H9 (cell line): ENCODE data around the gene ROCK2. TPM values are rescaled to one million over a fixed set of nuclear protein-coding genes. Genes with fewer than 3 reads are reported as not detected.

Source experiments
- DNase-seq: peaks from one replicate; pipeline ENCODE4 v3.0.0-alpha.2; 2017
- H2AFZ ChIP-seq: one replicate; pipeline ENCODE4 v1.6.1; 2013; ENCODE audit warnings: mild to moderate bottlenecking, low read length, control low read depth, moderate library complexity
- H2AK5ac ChIP-seq: 2 replicates; pipeline ENCODE4 v1.6.1; 2013; ENCODE audit warnings: low read length, control low read depth, mixed read lengths; ENCODE audit not compliant: insufficient read length
- H2BK120ac ChIP-seq: one replicate; pipeline ENCODE4 v1.6.1; 2013; ENCODE audit warnings: low read depth, mild to moderate bottlenecking, low read length, control low read depth, inconsistent platforms; ENCODE audit not compliant: poor library complexity, severe bottlenecking
- H2BK12ac ChIP-seq: 2 replicates; pipeline ENCODE4 v1.6.1; 2013; ENCODE audit warnings: low read length, control low read depth, mixed read lengths, low read depth; ENCODE audit not compliant: insufficient read length
- H2BK15ac ChIP-seq: 2 replicates; pipeline ENCODE4 v1.6.1; 2013; ENCODE audit warnings: low read depth, low read length, control low read depth
- H2BK20ac ChIP-seq: one replicate; pipeline ENCODE4 v1.6.1; 2013; ENCODE audit warnings: low read depth, mild to moderate bottlenecking, low read length, control low read depth, inconsistent platforms; ENCODE audit not compliant: poor library complexity, severe bottlenecking
- H2BK5ac ChIP-seq: 2 replicates; pipeline ENCODE4 v1.6.1; 2013; ENCODE audit warnings: low read length, control low read depth, mixed read lengths; ENCODE audit not compliant: insufficient read length
- H3K14ac ChIP-seq: 2 replicates; pipeline ENCODE4 v1.6.1; 2013; ENCODE audit warnings: low read length, control low read depth; ENCODE audit not compliant: insufficient read depth
- H3K18ac ChIP-seq: 2 replicates; pipeline ENCODE4 v1.6.1; 2013; ENCODE audit warnings: low read depth, mild to moderate bottlenecking, mixed read lengths, low read length, control low read depth; ENCODE audit not compliant: insufficient read length
- H3K23ac ChIP-seq: 2 replicates; pipeline ENCODE4 v1.6.1; 2013; ENCODE audit warnings: low read length, control low read depth, mixed read lengths, low read depth; ENCODE audit not compliant: insufficient read length
- H3K23me2 ChIP-seq: 2 replicates; pipeline ENCODE4 v1.6.1; 2013; ENCODE audit warnings: low read depth, mild to moderate bottlenecking, mixed read lengths, low read length, control low read depth; ENCODE audit not compliant: insufficient read length, poor library complexity, severe bottlenecking
- H3K27ac ChIP-seq: 2 replicates; pipeline ENCODE4 v1.5.1; 2013; ENCODE audit warnings: low read length, control low read depth, mixed read lengths, low read depth; ENCODE audit not compliant: insufficient read length
- H3K27me3 ChIP-seq: 2 replicates; pipeline ENCODE4 v1.6.1; 2013; ENCODE audit warnings: low read length, control low read depth, inconsistent platforms; ENCODE audit not compliant: insufficient read depth
- H3K4ac ChIP-seq: 2 replicates; pipeline ENCODE4 v1.6.1; 2013; ENCODE audit warnings: low read depth, mild to moderate bottlenecking, control low read depth, inconsistent platforms, low read length, moderate library complexity
- H3K4me1 ChIP-seq: 2 replicates; pipeline ENCODE4 v1.6.1; 2013; ENCODE audit warnings: low read length, control low read depth, inconsistent platforms; ENCODE audit not compliant: insufficient read depth
- H3K4me2 ChIP-seq: 2 replicates; pipeline ENCODE4 v1.6.1; 2013; ENCODE audit warnings: low read length, control low read depth, mixed read lengths; ENCODE audit not compliant: insufficient read length, insufficient read depth
- H3K56ac ChIP-seq: 2 replicates; pipeline ENCODE4 v1.6.1; 2013; ENCODE audit warnings: low read depth, mild to moderate bottlenecking, mixed read lengths, low read length, control low read depth; ENCODE audit not compliant: insufficient read length
- H3K79me1 ChIP-seq: 2 replicates; pipeline ENCODE4 v1.6.1; 2013; ENCODE audit warnings: low read depth, mild to moderate bottlenecking, moderate library complexity, low read length, control low read depth, inconsistent platforms; ENCODE audit not compliant: insufficient read depth, poor library complexity, severe bottlenecking
- H3K79me2 ChIP-seq: 2 replicates; pipeline ENCODE4 v1.6.1; 2013; ENCODE audit warnings: low read length, control low read depth, inconsistent platforms; ENCODE audit not compliant: insufficient read depth
- H3K9ac ChIP-seq: 2 replicates; pipeline ENCODE4 v1.6.1; 2013; ENCODE audit warnings: low read length, control low read depth, mixed read lengths; ENCODE audit not compliant: insufficient read length; ENCODE audit errors: extremely low read depth
- H3K9me3 ChIP-seq: one replicate; pipeline ENCODE4 v1.6.1; 2013; ENCODE audit warnings: low read depth, low read length, inconsistent platforms; ENCODE audit not compliant: control insufficient read depth
- H3T11ph ChIP-seq: one replicate; pipeline ENCODE4 v1.6.1; 2013; ENCODE audit warnings: mild to moderate bottlenecking, low read length, control low read depth, inconsistent platforms
- H4K20me1 ChIP-seq: one replicate; pipeline ENCODE4 v1.6.1; 2013; ENCODE audit not compliant: control insufficient read depth, insufficient read length, insufficient read depth
- H4K5ac ChIP-seq: 2 replicates; pipeline ENCODE4 v1.6.1; 2013; ENCODE audit warnings: low read depth, mild to moderate bottlenecking, mixed read lengths, low read length, control low read depth; ENCODE audit not compliant: insufficient read length
- H4K8ac ChIP-seq: replicated peaks from 2 replicates; pipeline ENCODE4 v1.6.1; 2013; ENCODE audit warnings: low read length, control low read depth, mixed read lengths, low read depth; ENCODE audit not compliant: insufficient read length
- H4K91ac ChIP-seq: 2 replicates; pipeline ENCODE4 v1.6.1; 2013; ENCODE audit warnings: low read depth, mild to moderate bottlenecking, moderate library complexity, mixed read lengths, low read length, control low read depth; ENCODE audit not compliant: insufficient read length
- H3K27ac Mint-ChIP-seq, 3 experiments: 2 replicates in 2 of 3; 3 replicates in 1 of 3; pipeline ENCODE4 v1.8.0; 2020 to 2021; ENCODE audit warnings: mixed read lengths in 3 of 3, mild to moderate bottlenecking in 1 of 3, moderate library complexity in 1 of 3
- H3K27me3 Mint-ChIP-seq: 2 replicates; pipeline ENCODE4 v1.8.0; 2021; ENCODE audit warnings: low read depth, mild to moderate bottlenecking, moderate library complexity, mixed read lengths
- H3K36me3 Mint-ChIP-seq, 3 experiments: 2 replicates in 2 of 3; 3 replicates in 1 of 3; pipeline ENCODE4 v1.8.0; 2020 to 2021; ENCODE audit warnings: low read depth in 3 of 3, mixed read lengths in 3 of 3; ENCODE audit not compliant: insufficient read depth in 1 of 3
- H3K4me1 Mint-ChIP-seq, 2 experiments: 2 replicates each; pipeline ENCODE4 v1.8.0; 2020; ENCODE audit warnings: mixed read lengths in 2 of 2
- H3K4me3 Mint-ChIP-seq, 2 experiments: 2 replicates in 1 of 2; 3 replicates in 1 of 2; pipeline ENCODE4 v1.8.0; 2020 to 2021; ENCODE audit warnings: mild to moderate bottlenecking in 2 of 2, mixed read lengths in 2 of 2, moderate library complexity in 1 of 2
- H3K9me3 Mint-ChIP-seq, 2 experiments: 2 replicates in 1 of 2; 3 replicates in 1 of 2; pipeline ENCODE4 v1.8.0; 2020; ENCODE audit warnings: mild to moderate bottlenecking in 2 of 2, mixed read lengths in 2 of 2, moderate library complexity in 1 of 2
- CTCF ChIP-seq: fragments of 200-600 bp; sonication (generic); conservative IDR thresholded peaks from 3 replicates; pipeline ENCODE4 v1.8.0; 2021; ENCODE audit warnings: antibody characterized with exemption, mild to moderate bottlenecking
- WGBS: extraction: QIAGEN DNeasy Blood & Tissue Kit; methylation state at CpG from one replicate; pipeline ENCODE4 v1.1.7; 2013; ENCODE audit warnings: missing lambda C conversion rate, low lambda C conversion rate, mixed read lengths; ENCODE audit not compliant: insufficient read length; ENCODE audit errors: extremely low coverage; 5-methylcytosine and 5-hydroxymethylcytosine counted together
- total RNA-seq: library from RNA; stranded (reverse); gene quantifications from 2 replicates; pipeline ENCODE4 v1.2.1, GENCODE V29; 2021

Gene ROCK2
- total RNA-seq, 1 experiment from 2014 or later = 33.2 TPM

- no peak overlapping the region for H2BK120ac ChIP-seq
- no peak overlapping the region for H3K18ac ChIP-seq
- Mint-ChIP-seq H3K4me3 (no peak overlapping the region), H3K27ac (no peak overlapping the region), H3K4me1 (no peaks in the 10 kb centered on the region), H3K9me3 (peaks cover 0 to 1% of the 10 kb centered on the region in 2 experiments; a peak in 1 of 5 replicates), H3K27me3 (peaks cover 3% of the 10 kb centered on the region; the same call in 1 of the 2 replicates), H3K36me3 (peaks cover 0 to 1% (median 0%) of the 10 kb centered on the region in 3 experiments; a peak in 1 of 7 replicates)
- DNase-seq = no peak
- H3K9me3 ChIP-seq = no peaks in the 10 kb centered on the region
- no peak overlapping the region for H3K9ac ChIP-seq
- H4K8ac ChIP-seq = no peak overlapping the region
- no peak overlapping the region for H3K56ac ChIP-seq
- H3K23ac ChIP-seq = no peak overlapping the region
- no peak overlapping the region for H4K5ac ChIP-seq
- no peaks in the 10 kb centered on the region for H3K4me1 ChIP-seq
- H4K91ac ChIP-seq = no peak overlapping the region
- WGBS = no CpG with 5 or more reads among the region's 4 CpGs
- no peak overlapping the region for H2BK12ac ChIP-seq
- no peaks in the 10 kb centered on the region for H4K20me1 ChIP-seq
- H3K4me2 ChIP-seq = no peak overlapping the region
- no peak overlapping the region for H3K14ac ChIP-seq
- no peak overlapping the region for H3T11ph ChIP-seq
- H3K79me2 ChIP-seq = no peaks in the 10 kb centered on the region
- no peak overlapping the region for H2BK15ac ChIP-seq
- H3K27me3 ChIP-seq = no peaks in the 10 kb centered on the region
- no peak overlapping the region for H2AFZ ChIP-seq
- no peak overlapping the region for H3K4ac ChIP-seq
- no peak overlapping the region for H3K27ac ChIP-seq
- no peaks in the 10 kb centered on the region for H3K79me1 ChIP-seq
- no peak for TF ChIP-seq CTCF
- H3K23me2 ChIP-seq = no peaks in the 10 kb centered on the region
- no peak overlapping the region for H2BK5ac ChIP-seq
- no peak overlapping the region for H2AK5ac ChIP-seq
- no peak overlapping the region for H2BK20ac ChIP-seq
Measured at GRCh38 chr2:11140492-11140891, 203.9 kb downstream of the ROCK2 start.
